KBM-7 (cell line): ENCODE results near the gene CDK13.
"Not testable (repeated sequence)": the region's sequence is repeated elsewhere in the genome, so short reads cannot be mapped to it uniquely, and the experiment has no call there.

Experiments
- DNase-seq: peaks from one replicate; pipeline ENCODE4 v3.0.0-alpha.2; 2015
- in situ Hi-C: fragments of 300-500 bp; cut with MboI; formaldehyde crosslinking; loops from 2 replicates; pipeline ENCODE4 v1.14.3; 2020; ENCODE audit warnings: low sequenced_read_pairs, low pct_unique_long_range_greater_than_20kb, mixed read lengths

CDK13 gene

DNA sequence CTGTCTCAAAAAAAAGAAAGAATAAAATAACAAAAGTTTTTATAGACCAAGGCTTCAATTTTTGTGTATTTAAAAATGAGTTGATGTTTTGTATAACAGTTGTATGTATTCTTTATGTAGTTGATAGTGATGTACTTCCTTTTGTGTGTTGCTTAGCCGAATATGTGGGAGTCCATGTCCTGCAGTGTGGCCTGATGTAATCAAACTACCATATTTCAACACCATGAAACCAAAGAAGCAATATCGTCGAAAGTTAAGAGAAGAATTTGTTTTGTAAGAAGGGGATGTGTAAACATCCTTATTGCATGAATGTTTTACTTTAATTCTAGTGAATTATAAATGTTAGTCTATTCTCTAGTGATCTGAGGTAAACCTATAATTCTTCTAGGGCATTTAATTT lies 127.8 kb downstream of the CDK13 start:
- in situ Hi-C loops = no loop called here
- no peak for DNase-seq

DNA sequence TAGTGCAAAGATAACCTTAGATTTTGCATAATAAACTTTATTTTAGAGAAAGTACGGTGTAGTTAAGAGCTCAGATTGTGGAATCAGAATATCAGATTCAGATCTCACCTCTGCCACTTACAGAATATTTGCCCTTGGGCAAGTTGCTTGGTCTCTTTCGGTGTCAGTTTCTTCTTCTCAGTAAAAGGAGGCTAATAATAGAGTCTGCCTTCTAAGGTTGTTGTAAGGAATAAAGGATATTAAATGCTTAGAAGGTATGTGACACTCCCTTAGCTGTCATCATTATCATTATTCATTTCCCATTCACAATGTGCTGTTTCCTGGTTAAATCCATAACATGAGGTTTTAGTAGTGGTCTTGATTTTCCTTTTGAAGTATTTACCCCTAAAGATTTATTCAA lies 142.1 kb downstream of the CDK13 start:
- DNase-seq = no peak
- in situ Hi-C loops = no loop called here

DNA sequence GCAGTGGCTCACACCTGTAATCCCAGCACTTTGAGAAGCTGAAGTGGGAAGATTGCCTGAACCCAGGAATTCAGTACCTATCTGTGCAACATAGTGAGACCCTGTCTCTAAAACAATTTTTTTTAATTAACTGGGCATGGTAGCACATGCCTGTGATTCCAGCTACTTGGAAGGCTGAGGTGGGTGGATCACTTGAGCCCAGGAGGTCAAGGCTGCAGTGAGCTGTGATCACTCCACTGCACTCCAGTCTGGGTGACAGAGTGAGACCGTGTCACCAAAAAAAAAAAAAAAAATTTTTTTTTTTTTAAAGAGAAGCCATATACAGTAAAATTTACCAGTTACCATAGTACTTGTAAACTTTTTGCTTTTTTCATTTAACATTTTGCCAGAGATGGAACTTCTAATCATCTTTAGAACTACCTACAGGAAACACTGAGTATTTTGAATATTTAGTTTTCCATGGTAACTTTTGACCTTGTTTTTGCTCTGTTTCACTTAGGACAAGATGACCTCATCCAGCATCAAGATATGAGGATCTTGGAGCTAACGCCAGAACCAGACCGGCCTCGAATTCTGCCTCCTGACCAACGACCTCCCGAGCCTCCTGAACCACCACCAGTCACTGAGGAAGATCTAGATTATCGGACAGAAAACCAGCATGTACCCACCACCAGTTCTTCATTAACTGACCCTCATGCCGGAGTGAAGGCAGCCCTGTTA lies 143.7 kb downstream of the CDK13 start:
- no peak for DNase-seq
- in situ Hi-C loops = no loop called here

DNA sequence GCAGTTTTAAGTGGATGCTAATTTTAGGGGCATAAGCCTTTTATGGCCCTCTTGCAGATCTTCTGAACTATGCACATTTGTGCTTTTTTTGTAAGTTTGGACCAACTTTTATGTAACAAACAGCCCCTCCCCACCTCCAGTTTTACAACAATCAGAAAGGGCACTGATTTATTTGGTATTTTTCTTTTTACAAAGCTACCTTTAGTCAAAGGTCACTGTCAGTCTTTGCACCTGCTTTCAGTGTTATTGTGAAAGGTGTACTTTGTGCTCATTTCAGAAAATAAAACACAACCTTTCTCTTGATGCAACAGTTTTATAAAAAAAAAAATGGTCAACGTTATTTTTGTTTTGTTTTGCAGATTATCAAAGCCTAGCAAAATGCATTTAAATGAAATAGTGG lies 145.2 kb downstream of the CDK13 start:
- no peak for DNase-seq
- in situ Hi-C loops = no loop called here

DNA sequence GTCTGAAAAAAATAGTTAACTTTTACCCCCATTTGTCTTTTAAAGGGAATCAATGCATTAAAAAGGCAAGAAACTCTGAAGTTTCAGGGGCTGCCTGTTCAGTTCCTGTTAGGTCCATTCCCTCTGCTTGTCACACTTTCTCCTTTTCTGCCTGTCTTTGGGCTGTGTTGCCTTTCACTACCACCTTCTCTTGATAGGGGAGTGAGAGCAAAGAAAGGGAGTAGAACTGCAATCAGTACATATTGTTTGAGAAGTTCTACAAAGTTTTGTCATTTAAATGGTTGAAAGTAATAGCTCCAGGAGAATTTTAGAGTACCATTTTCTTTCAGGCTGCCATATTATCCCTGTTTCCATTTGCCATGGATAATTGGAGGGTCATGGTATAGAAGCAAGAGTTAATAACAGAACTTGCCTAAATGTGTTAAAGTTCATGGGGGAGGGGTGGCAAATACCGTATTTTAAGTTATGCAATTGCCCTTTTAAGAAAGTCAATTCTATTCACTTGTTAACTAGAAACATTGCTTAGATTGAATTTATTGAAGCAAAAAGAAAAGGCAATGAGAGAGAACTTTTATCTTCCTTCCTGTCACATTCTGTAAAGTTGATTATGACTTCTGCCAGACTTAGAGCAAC lies 145.8 kb downstream of the CDK13 start:
- no peak for DNase-seq
- in situ Hi-C loops = no loop called here

DNA sequence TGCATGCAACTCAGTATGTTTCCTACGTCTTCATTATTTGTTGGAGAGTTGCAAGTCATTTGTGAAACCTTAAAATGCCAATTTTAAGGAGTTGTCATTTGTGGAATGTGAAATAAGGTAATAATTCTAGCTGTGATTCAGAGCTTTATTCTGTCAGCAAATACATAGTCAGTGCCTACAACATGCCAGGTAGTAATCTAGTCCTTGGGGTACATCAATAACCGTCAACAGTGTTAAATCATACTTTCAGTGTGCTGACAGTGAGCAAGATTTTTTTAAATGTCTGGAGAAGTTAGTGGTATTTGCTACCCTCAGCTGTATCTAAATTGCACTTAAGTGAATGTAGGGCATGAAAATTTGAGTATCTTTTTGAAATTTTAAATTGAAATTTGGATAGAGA lies 147.7 kb downstream of the CDK13 start:
- in situ Hi-C loops = no loop called here
- DNase-seq = no peak

DNA sequence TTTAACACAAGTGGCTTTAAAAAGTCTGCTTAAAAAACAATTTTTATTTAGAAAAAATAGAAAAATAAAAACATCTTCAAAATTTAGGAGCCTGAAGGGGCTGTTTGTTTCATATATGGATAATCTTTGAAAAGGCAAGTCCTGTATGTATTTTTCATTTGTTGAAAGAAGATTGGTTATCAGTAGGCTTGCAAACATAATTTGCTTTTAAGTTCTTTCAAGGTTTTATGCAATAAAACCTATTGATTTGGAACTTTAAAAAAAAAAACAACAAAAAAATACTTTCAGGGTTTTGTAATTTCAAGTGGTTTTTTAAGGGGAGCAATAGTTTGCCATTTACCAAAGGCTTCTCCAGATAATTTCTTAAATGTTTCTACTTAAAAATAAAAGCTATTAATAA lies 148.8 kb downstream of the CDK13 start:
- DNase-seq = no peak
- in situ Hi-C loops = no loop called here

DNA sequence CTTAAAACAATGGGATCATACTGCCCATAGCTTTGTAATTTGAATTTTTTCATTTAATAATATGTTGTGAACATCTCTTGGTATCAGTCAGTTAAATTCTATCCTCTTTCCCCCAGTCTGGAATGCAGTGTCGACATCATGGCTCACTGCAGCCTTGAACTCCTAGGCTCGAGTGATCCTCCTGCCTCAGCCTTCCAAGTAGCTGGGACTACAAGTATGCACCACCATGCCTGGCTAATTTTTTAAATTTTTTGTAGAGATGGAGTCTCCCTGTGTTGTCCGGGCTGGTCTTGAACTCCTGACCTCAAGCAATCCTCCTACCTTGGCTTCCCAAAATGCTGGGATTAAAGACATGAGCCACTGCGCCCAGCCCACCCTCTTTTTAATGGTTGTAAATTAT lies 149.8 kb downstream of the CDK13 start:
- DNase-seq = no peak
- in situ Hi-C loops = no loop called here

DNA sequence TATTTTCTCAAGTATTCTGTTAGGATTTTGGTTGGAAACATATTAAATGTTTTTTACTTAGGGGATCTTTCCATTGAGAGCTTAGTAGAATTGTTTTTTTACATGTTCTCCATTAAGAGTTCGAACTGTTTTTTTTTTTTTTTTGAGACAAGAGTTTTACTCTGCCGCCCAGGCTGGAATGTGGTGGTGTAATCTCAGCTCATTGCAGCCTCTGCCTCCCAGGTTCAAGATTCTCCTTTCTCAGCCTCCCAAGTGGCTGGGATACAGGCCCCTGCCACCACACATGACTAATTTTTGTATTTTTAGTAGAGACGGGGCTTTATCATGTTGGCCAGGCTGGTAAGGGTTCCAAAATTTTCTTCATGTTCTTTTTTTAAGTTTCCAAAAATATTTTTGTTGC lies 151.1 kb downstream of the CDK13 start:
- in situ Hi-C loops = no loop called here
- DNase-seq = no peak

DNA sequence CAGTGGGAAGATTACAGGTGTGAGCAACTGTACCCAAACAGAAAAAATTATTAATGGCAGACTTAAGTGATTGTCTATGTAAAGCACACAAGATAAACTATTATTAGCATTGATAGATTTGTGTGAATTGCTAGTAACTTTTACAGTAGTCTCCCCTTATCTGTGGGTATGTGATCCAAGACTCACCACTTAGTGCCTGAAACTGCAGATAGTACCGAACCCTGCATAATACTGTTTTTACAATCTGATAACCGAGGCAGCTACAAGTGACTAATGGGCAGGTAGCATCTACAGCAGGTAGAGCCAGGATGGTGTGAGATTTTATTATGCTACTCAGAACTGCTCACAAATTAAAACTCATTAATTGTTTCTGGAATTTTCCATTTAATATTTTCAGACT lies 152.8 kb downstream of the CDK13 start:
- in situ Hi-C loops = no loop called here
- no peak for DNase-seq

DNA sequence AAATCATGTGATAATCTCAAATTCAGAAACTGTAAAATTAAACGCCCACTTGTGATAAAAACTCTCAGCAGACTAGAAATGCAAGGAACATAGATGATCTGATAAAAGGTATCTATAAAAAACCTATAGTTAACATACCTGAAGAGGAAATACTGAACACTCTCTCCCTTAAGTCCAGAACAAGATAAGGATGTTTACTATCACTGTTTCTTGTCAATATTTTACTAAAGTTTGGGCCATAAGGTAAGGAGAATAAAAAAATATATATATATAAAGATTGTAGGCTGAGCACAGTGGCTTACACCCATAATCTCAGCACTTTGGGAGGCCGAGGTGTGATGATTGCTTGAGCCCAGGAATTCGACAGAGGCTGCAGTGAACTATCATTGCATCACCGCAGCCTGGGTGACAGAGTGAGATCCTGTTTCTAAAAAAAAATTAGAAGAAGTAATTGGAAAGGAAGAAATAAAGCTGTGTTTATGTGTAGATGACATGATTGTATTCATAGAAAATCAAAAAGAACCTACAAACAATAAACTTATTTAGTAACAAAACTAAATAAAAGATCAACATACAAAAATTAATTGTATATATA lies 155.9 kb downstream of the CDK13 start:
- in situ Hi-C loops = no loop called here
- no peak for DNase-seq

DNA sequence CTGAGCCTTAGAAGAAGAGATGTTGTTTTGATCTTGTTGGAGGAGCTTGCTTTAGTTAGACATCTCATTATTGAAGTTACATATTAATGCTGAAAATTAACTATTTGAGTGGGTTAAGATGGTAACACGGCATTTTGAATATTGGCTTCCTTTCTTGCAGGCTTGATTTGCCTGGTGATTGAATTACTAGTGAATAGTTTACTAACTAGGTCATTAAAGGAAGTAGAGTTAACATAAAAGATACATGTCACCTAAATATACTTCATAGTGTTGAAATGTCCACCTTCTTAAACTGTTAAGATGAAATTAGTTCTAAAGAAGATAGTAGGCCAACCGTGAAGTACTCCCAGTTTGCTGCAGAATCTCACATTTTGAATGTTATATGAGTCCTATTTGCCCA lies 165.9 kb downstream of the CDK13 start:
- in situ Hi-C loops = no loop called here
- DNase-seq = no peak

DNA sequence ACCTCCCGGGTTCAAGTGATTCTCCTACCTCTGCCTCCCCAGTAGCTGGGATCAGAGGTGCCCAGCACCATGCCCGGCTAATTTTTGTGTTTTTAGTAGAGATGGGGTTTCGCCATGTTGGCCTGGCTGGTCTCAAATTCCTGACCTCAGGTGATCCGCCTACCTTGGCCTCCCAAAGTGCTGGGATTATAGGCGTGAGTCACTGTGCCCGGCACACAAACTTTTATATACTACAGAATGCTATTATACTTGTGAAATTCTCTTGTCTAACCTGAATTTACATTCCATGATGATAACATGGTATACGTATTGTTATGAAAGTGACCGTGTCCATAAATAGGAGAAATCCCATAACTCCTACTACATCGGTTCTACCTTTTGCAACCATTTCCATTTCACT lies 167.1 kb downstream of the CDK13 start:
- in situ Hi-C loops, DNase-seq: not testable (repeated sequence)

DNA sequence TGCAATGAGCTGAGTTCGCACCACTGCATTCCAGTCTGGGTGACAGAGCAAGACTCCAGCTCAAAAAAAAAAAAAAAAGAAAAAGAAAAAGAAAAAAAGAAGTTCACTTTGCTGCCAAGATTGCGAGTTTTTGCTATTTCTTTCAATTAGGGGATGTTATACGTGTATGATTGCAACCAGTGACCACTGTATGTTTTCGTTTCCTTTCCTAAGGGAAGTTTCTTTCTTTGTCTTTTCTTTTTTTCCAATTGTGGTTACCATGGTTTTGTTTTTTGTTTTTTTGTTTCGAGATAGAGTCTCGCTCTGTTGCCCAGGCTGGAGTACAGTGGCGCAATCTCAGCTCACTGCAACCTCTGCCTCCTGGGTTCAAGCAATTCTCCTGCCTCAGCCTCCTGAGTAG lies 168.1 kb downstream of the CDK13 start:
- DNase-seq, in situ Hi-C loops: not testable (repeated sequence)

DNA sequence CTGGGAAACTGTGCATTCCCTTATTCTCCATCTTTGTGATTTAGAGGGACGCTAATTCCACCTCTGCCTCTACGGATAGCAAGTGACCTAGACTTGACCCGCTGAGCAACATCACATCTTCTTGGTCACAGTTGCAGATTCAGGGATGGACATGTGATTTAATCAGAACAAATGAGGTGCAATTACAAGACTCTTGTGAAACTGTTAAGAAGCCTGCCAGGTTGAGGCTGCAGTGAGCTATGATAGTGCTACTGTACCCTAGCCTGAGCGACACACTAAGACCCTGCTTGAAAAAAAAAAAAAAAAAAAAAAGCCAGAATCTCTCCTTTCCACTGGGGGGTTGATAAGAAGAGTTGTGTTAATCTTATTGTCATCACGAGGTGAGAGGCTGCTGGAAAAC lies 170.0 kb downstream of the CDK13 start:
- in situ Hi-C loops = no loop called here
- DNase-seq = no peak

DNA sequence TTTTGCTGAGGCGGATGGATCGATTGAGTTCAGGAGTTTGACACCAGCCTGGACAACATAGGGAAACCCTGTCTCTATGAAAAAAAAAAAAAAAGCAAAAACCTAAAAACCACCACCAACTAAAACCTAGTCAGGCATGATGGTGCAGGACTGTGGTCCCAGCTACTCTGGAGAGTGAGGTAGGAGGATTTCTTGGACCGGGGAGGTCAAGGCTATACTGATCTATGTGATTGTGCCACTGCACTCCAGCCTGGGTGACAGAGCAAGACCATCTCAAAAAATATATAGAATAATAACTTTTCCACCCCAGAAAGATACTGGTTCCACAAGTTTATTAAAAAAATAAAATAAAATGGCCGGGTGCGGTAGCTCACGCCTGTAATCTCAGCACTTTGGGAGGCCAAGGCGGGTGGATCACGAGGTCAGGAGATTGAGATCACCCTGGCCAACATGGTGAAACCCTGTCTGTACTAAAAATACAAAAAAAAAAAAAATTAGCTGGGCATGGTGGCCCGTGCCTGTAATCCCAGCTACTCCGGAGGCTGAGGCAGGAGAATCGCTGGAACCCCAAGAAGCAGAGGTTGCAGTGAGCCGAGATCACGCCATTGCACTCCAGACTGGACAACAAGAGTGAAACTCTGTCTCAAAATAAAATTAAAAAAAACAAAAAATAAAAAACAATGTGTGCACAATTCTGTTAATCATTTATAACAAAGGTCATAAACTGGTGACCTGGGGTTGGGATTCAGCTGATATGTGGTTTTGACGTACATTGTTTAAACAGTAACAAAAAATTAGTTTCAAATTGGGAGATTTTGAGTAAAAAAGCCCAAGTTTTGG lies 172.3 kb downstream of the CDK13 start:
- in situ Hi-C loops, DNase-seq: not testable (repeated sequence)

DNA sequence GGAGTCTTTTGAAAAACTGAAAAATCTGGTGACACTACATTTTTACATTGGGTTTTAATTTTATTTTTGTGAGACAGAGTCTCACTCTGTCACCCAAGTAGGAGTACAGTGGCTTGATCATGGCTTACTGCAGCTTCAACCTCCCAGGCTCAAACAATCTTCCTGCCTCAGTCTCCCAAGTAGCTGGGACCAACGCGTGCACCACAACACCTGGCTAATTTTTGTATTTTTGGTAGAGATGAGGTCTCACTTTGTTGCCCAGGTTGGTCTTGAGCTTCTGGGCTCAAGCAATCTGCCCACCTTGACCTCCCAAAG lies 172.8 kb downstream of the CDK13 start:
- in situ Hi-C loops = no loop called here
- no peak for DNase-seq

DNA sequence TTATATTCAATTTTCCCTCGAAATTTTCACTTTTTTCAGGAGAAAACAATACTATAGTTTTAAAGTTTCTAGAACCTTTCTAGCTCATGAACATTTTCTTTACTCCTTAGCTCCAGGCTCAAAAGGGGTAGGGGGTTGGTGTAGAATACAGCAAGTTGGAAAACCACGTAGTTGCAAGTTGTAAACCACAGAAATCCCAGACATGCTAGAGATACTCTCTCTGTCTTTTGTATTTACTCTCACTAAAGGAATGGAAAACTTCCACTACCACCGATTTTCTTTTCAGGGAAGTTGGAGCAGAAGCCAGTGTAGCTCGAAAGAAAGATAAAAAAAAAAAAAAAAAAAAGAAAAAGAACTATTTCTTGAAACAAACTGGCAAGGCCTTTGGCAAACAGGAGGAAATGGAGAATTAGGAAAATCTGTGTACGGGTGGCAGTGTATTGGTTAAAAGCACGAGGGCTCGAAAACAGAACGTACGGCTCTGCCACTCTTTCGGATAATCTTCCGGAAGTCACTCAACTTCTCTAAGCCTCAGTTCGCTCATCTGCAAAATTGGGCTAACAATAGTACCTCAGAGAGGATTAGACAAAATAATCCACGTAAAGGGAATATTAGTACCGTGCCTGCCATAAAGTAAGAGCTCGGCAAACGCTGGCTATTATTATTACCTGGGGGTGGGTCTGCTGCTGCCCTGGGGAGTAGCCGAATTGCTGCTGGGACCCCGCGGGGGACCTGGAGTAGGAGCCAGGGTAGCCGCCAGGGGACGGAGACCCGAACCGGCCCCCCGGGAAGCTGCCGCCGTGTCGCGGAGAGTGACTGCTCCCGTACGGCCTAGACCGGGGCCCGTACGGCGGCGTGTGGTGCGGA lies 183.7 kb downstream of the CDK13 start:
- DNase-seq = peak; percentile 51
- in situ Hi-C loops = no loop called here
